M059J (cell line): ENCODE measurements around the gene RC3H2. TPM values are rescaled to one million over a fixed set of nuclear protein-coding genes. Genes with fewer than 3 reads are reported as not detected.

ENCODE experiments used
- DNase-seq: peaks from one replicate; pipeline ENCODE4 v3.0.0-alpha.2; 2012; ENCODE audit warnings: low read depth
- total RNA-seq: library from RNA; depleted of rRNA; stranded (reverse); fragments of >200 nt; shearing (Covaris generic); gene quantifications from 2 replicates; pipeline ENCODE4 v1.2.3, GENCODE V29; 2014; rRNA removed

Gene RC3H2
- total RNA-seq, 1 experiment from 2014 or later: 52.7 TPM

GRCh38 chr9:122808141-122808540 lies 97.0 kb downstream of the RC3H2 start:
- no peak for DNase-seq

GRCh38 chr9:122807271-122807900 lies 97.8 kb downstream of the RC3H2 start:
- DNase-seq: no peak

GRCh38 chr9:122806661-122807060 lies 98.5 kb downstream of the RC3H2 start:
- DNase-seq: peak; percentile 26

GRCh38 chr9:122800066-122801060 lies 104.8 kb downstream of the RC3H2 start, which contains the start of gene OR1K1:
OR1K1 (plus strand) TSS chr9:122800123; CDS start chr9:122800123, 0 bp downstream.
- no peak for DNase-seq

- DNase-seq: no peak
Observed at GRCh38 chr9:122797316-122798063, 107.7 kb downstream of the RC3H2 start.

Other genes with a start within 250 kb of the RC3H2 start
- not detected in 2 replicates for gene OR1B1, start 247.7 kb downstream of the RC3H2 start, total RNA-seq
- gene OR1L1, start 243.6 kb downstream of the RC3H2 start, total RNA-seq: not detected in 2 replicates
- not detected in 2 replicates for gene OR1L3, start 230.2 kb downstream of the RC3H2 start, total RNA-seq
- gene OR1L4, start 181.4 kb downstream of the RC3H2 start, total RNA-seq: not detected in 2 replicates
- not detected in 2 replicates for gene OR1L6, start 163.1 kb downstream of the RC3H2 start, total RNA-seq
- gene OR5C1, start 116.4 kb downstream of the RC3H2 start, total RNA-seq: not detected in 2 replicates
- gene OR1K1, start 105.2 kb downstream of the RC3H2 start, total RNA-seq: not detected in 2 replicates
- gene PDCL, start 76.8 kb downstream of the RC3H2 start, total RNA-seq: 33.3 and 47.0 TPM in 2 replicates
- 7.7 and 14.8 TPM in 2 replicates for gene ZBTB6, start 8.0 kb upstream of the RC3H2 start, total RNA-seq
- 2.8 and 5.3 TPM in 2 replicates for gene ZBTB26, start 26.2 kb upstream of the RC3H2 start, total RNA-seq
- 22.8 and 32.4 TPM in 2 replicates for gene RABGAP1, start 35.7 kb upstream of the RC3H2 start, total RNA-seq
- not detected in 2 replicates for gene GPR21, start 128.3 kb upstream of the RC3H2 start, total RNA-seq